NCI-H1417 (cell line): ENCODE data around the gene TMEM63A.

Experiments
- DNase-seq, 3 experiments: peaks; one replicate each; lab custom pipeline; 2025; lab: John Stamatoyannopoulos, UW

TMEM63A gene

GRCh38 chr1:225885336-225885735, 3.2 kb upstream of the TMEM63A start:
- DNase-seq = no peak

GRCh38 chr1:225883616-225884265, 1.6 kb upstream of the TMEM63A start:
- no peak for DNase-seq

GRCh38 chr1:225882694-225883615, 775 bp upstream of the TMEM63A start:
- no peak for DNase-seq

GRCh38 chr1:225881081-225881958, 860 bp downstream of the TMEM63A start:
- no peak for DNase-seq

GRCh38 chr1:225880636-225881035, 1.5 kb downstream of the TMEM63A start:
- DNase-seq = no peak

GRCh38 chr1:225880222-225880588, 2.0 kb downstream of the TMEM63A start:
- peak in 1 of 3 experiments; percentile 42 for DNase-seq

GRCh38 chr1:225879521-225880221, 2.5 kb downstream of the TMEM63A start:
- DNase-seq = peak in 2 of 3 experiments; percentile 18 to 54

- no peak for DNase-seq
Measured at GRCh38 chr1:225878282-225878681, 3.9 kb downstream of the TMEM63A start.

- peak in 1 of 3 experiments; percentile 22 for DNase-seq
Measured at GRCh38 chr1:225877580-225877979, 4.6 kb downstream of the TMEM63A start.

- DNase-seq = no peak
Measured at GRCh38 chr1:225876900-225877510, 5.2 kb downstream of the TMEM63A start.

GRCh38 chr1:225875044-225875815, 7.0 kb downstream of the TMEM63A start:
- peak in 2 of 3 experiments; percentile 40 to 48 for DNase-seq

- DNase-seq = no peak
Measured at GRCh38 chr1:225874431-225874830, 7.7 kb downstream of the TMEM63A start.

- DNase-seq = no peak
Measured at GRCh38 chr1:225873281-225873850, 8.8 kb downstream of the TMEM63A start.

- no peak for DNase-seq
Measured at GRCh38 chr1:225872075-225872430, 10.1 kb downstream of the TMEM63A start.

- DNase-seq = peak in 2 of 3 experiments; percentile 67 to 87
Measured at GRCh38 chr1:225871359-225872074, 10.7 kb downstream of the TMEM63A start.

- peak in 1 of 3 experiments; percentile 84 for DNase-seq
Measured at GRCh38 chr1:225870911-225871310, 11.3 kb downstream of the TMEM63A start.

GRCh38 chr1:225868631-225869330, 13.4 kb downstream of the TMEM63A start:
- DNase-seq = peak in 2 of 3 experiments; percentile 27 to 66

GRCh38 chr1:225866981-225867380, 15.2 kb downstream of the TMEM63A start:
- DNase-seq = no peak
